NT2/D1 (cell line): Measurements from ENCODE around the gene AGPAT4.

Experiments used
- DNase-seq: peaks from one replicate; pipeline ENCODE4 v3.0.0-alpha.2; 2011; ENCODE audit warnings: low read depth, low spot score
- H3K27me3 ChIP-seq: 2 replicates; pipeline ENCODE4 v1.6.0; 2011; ENCODE audit warnings: mild to moderate bottlenecking; ENCODE audit not compliant: insufficient read length, insufficient read depth
- H3K36me3 ChIP-seq: 2 replicates; pipeline ENCODE4 v1.6.1; 2011; ENCODE audit warnings: mild to moderate bottlenecking, low read length, mixed read lengths; ENCODE audit not compliant: insufficient read depth, insufficient read length
- H3K4me1 ChIP-seq: 2 replicates; pipeline ENCODE4 v1.5.1; 2011; ENCODE audit not compliant: insufficient read depth, insufficient read length
- H3K4me3 ChIP-seq: 2 replicates; pipeline ENCODE4 v1.5.1; 2011; ENCODE audit warnings: low read depth; ENCODE audit not compliant: insufficient read length
- H3K9ac ChIP-seq: 2 replicates; pipeline ENCODE4 v1.6.0; 2011; ENCODE audit warnings: low read depth; ENCODE audit not compliant: insufficient read length
- H3K9me3 ChIP-seq: 2 replicates; pipeline ENCODE4 v1.5.1; 2011; ENCODE audit warnings: mild to moderate bottlenecking, low read length; ENCODE audit not compliant: insufficient read depth
- SUZ12 ChIP-seq: IDR thresholded peaks from 2 replicates; pipeline ENCODE4 v1.6.1; 2011; ENCODE audit not compliant: insufficient read length, insufficient read depth; ENCODE audit errors: extremely low read depth
- YY1 ChIP-seq: IDR thresholded peaks from 2 replicates; pipeline ENCODE4 v1.6.1; 2011; ENCODE audit not compliant: insufficient read length, insufficient read depth
- ZNF274 ChIP-seq: IDR thresholded peaks from 2 replicates; pipeline ENCODE4 v1.6.1; 2011; ENCODE audit warnings: mild to moderate bottlenecking, low read depth, low read length

AGPAT4 gene

DNA sequence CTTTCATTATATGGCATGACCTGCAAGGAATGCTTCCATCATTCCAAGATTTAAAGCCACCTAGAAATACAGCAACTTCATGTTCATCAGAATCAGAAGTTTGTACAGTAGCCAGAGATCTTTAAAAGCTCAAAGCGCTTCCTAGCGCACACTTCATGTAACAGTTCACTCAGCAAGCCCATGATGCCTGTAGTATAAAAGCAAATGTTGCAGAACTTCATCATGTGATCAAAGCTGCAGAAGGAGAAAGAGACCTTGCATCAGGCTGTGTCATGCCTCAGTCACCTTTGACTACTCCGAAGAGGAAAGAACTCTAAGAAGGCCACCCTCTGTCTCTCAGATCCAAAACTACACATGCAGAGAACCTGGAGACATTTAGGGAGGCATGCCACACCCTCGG is 78.5 kb downstream of the AGPAT4 start:
- H3K4me1 ChIP-seq, result no peaks in the 10 kb centered on the region
- no peak overlapping the region for H3K9ac ChIP-seq
- H3K36me3 ChIP-seq, result peaks cover 5% of the 10 kb centered on the region
- DNase-seq, result no peak
- H3K4me3 ChIP-seq, result no peak overlapping the region
- no peak for TF ChIP-seq SUZ12
- H3K9me3 ChIP-seq, result peaks cover 17% of the 10 kb centered on the region; the same call in 1 of the 2 replicates
- H3K27me3 ChIP-seq, result no peaks in the 10 kb centered on the region

DNA sequence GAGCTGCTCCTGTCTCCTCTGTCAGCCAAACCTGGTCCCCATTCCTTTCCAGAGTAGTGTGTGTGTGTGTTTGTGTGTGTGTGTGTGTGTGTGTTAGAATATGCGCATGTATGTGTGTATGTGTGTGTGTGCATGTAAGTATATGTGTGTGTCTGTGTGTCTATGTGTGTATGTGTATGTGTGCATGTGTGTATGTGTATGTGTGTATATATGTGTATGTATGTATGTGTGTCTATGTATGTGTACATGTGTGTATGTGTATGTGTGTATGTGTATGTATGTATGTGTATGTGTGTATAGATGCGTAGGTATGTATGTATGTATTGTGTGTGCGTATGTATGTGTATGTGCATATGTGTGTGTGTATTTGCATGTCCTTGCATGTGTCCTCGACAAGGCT is 79.5 kb downstream of the AGPAT4 start:
- Histone ChIP-seq H3K27me3 (no peaks in the 10 kb centered on the region), H3K36me3 (peaks cover 1% of the 10 kb centered on the region), H3K9ac (no peak overlapping the region), H3K4me3 (no peak overlapping the region), H3K4me1 (no peaks in the 10 kb centered on the region), H3K9me3 (peaks cover 17% of the 10 kb centered on the region; the same call in 1 of the 2 replicates)
- no peak for TF ChIP-seq YY1
- no peak for TF ChIP-seq ZNF274
- TF ChIP-seq SUZ12, result no peak
- DNase-seq, result no peak

DNA sequence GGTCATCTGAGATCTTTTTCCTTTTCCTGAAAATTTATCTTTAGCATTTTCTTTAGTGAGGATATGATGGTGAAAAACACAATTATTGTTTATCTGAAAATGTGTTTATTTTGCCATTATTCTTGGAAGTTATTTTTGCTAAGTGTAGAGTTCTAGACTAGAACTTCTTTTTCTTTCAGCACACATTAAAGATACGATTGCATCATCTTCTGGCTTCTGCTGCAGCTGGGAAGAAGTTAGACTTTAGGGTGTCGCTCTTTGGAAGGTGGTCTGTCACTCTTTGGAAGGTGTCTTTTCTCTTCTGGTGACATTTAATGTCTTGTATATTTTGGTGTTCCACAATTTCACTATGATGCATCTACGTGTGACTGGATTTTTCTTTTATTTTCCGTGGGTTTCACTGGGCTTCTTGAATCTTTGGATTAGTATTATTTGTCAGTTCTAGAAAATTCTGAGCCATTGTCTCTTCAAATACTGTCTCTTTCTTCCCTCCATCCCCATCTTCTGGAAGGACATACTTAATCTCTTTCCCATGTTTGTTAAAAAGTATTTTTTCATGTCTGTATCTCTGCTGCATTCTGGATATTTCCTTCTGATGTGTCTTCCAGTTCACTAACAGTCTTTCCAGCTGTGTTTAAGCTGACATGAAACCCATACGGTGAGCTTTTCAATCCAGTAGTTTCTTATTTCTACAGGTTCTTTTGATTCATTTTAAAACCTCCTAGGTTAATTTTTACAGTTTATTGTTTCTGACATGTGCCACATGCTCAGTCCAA is 81.0 kb downstream of the AGPAT4 start:
- Histone ChIP-seq H3K4me3 (no peak overlapping the region), H3K9me3 (peaks cover 17% of the 10 kb centered on the region; the same call in 1 of the 2 replicates), H3K9ac (no peak overlapping the region), H3K27me3 (no peaks in the 10 kb centered on the region), H3K4me1 (no peaks in the 10 kb centered on the region), H3K36me3 (peaks cover 10% of the 10 kb centered on the region)
- DNase-seq, result no peak
- TF ChIP-seq SUZ12, result no peak

DNA sequence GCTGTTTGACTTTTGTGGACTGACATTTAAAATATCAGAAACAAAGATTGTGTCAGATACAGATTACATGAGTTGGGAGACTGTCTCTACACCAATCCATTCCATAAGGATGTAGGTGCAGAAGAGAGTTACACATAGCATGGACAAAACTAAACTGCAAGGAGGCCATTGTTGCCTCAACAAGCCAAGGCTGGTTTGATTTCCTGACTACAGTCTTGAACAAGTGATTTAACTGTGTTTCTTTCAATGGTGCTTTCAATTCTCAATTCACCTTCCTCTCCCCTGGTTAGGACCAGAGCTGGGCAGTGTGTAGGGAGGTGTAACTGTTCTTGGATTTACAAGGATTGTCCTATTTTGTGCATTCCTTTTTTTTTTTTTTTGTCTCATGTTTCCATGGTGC is 82.2 kb downstream of the AGPAT4 start:
- H3K27me3 ChIP-seq, result no peaks in the 10 kb centered on the region

DNA sequence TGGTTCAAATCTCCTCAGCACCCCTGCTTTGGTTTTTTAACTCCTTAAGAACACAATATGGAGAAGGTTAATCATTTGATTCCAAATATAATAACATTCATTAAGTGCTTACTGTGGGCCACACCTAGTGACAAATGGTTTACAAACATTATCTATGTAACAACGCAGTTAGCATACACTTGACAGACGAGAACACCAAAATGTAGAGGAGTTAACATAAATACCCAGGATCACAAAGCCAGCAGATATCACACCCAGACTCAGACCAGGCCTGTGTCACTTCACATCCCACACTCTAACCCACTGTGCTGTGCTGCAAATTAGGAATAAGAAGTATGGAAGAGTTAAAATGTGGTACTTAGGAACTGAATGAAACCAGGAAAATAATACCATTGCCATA is 82.9 kb downstream of the AGPAT4 start:
- DNase-seq, result no peak
- TF ChIP-seq ZNF274, result no peak
- no peak overlapping the region for H3K4me3 ChIP-seq
- no peaks in the 10 kb centered on the region for H3K27me3 ChIP-seq
- H3K36me3 ChIP-seq, result peaks cover 18% of the 10 kb centered on the region
- no peaks in the 10 kb centered on the region for H3K4me1 ChIP-seq
- peaks cover 17% of the 10 kb centered on the region; the same call in 1 of the 2 replicates for H3K9me3 ChIP-seq
- H3K9ac ChIP-seq, result no peak overlapping the region

More for the DNA sequence above, 82.2 kb downstream of the AGPAT4 start:
- TF ChIP-seq SUZ12 (no peak), ZNF274 (no peak), YY1 (no peak)
- DNase-seq, result no peak
- Histone ChIP-seq H3K4me1 (no peaks in the 10 kb centered on the region), H3K36me3 (peaks cover 11% of the 10 kb centered on the region), H3K4me3 (no peak overlapping the region), H3K9ac (no peak overlapping the region), H3K9me3 (peaks cover 17% of the 10 kb centered on the region; the same call in 1 of the 2 replicates)

DNA sequence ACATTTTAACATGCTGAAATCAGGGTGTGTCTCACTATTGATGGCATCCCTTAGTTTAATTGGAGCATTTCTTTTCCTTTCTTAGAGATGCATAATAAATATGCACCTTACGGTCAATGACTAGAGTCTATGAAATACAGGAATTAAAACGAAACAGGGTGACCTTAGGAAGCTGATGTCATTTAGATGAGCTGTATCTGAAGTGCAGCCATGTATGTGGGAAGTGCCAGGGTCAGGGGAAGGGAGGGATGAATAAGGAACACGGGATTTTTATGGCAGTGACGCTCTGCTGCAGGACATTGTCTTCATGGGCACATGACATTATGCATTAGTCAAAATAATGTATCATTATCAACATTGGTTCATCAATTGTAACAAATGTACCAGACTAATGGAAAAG is 84.0 kb downstream of the AGPAT4 start:
- no peak for TF ChIP-seq SUZ12
- no peak for TF ChIP-seq YY1
- no peak for TF ChIP-seq ZNF274
- no peak overlapping the region for H3K4me3 ChIP-seq
- H3K36me3 ChIP-seq, result peaks cover 19% of the 10 kb centered on the region
- H3K9me3 ChIP-seq, result peaks cover 17% of the 10 kb centered on the region; the same call in 1 of the 2 replicates
- H3K4me1 ChIP-seq, result no peaks in the 10 kb centered on the region
- DNase-seq, result no peak
- H3K27me3 ChIP-seq, result no peaks in the 10 kb centered on the region
- H3K9ac ChIP-seq, result no peak overlapping the region

DNA sequence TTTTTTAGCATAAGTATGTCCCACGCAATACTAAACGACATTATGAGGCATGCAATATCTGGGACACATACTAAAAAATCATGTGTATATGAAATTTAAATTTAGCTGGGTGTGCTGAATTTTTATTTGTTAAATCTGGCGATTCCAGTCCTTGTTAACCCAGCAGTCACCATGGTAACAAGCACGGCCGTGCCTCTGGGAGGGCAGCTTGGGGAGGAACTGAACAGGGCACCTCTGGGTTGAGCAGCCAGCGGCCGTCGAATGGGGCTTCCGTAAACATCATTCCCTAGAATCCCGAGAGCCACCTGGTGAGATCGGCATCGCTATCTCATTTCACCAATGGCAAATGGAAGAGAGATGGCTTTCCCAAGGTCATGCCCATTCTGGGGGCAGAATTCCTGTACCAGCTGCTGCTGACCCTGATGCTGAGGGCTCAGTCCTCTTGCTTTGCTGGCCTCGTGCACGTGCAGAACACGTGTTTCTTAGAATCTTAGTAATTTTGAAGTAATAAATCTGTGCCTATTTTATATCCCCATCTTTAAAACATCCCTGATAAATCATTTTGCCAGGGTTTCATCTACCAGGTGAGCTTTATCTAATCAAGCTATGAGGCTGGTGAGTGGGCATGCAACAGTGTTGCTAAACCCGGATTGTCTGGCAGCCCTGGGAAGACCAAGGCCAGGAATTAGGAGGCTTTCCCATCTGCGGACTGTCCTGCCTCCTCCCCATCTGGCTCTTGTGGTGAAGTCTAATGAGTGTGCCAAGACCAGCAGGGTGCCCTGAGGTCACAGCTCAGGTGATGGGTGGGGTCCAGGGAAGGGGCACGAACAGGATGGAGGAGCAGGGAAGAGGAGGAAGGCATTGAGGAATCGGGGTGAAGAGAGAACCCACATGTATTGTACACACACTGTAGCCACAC is 85.1 kb downstream of the AGPAT4 start:
- Histone ChIP-seq H3K4me1 (no peaks in the 10 kb centered on the region), H3K9me3 (peaks cover 12% of the 10 kb centered on the region; the same call in 1 of the 2 replicates), H3K4me3 (no peak overlapping the region), H3K9ac (no peak overlapping the region), H3K27me3 (no peaks in the 10 kb centered on the region), H3K36me3 (peaks cover 24% of the 10 kb centered on the region)
- TF ChIP-seq SUZ12 (no peak), YY1 (no peak), ZNF274 (no peak)
- no peak for DNase-seq
